ENCODE data around the gene A3GALT2.

A3GALT2 gene

GRCh38 chr1:33363470-33363861 lies 42.6 kb upstream of the A3GALT2 start:
- no peak for TF ChIP-seq Cebpa-rat (IDR thresholded peaks at IDR 0.05)
- no peaks in the 10 kb centered on the region for H3K27me3 ChIP-seq
- peak overlapping the region; percentile 85 for H3K27ac ChIP-seq

GRCh38 chr1:33363021-33363420 lies 42.1 kb upstream of the A3GALT2 start:
- no peak for TF ChIP-seq Cebpa-rat (IDR thresholded peaks at IDR 0.05)
- H3K27ac ChIP-seq, result peak overlapping the region; percentile 85
- H3K27me3 ChIP-seq, result no peaks in the 10 kb centered on the region
- peak overlapping the region; percentile 66 for H3K4me3 ChIP-seq
- H3K4me2 ChIP-seq, result peak overlapping the region; percentile 89
- H4K20me1 ChIP-seq, result no peaks in the 10 kb centered on the region
- H3K4me1 ChIP-seq, result peaks cover 82% of the 10 kb centered on the region
- H3K9me3 ChIP-seq, result peaks cover 6% of the 10 kb centered on the region; the same call in 1 of the 2 replicates
- 0 out of 2 replicates have a peak, but pooled peaks cover 3% of the 10 kb centered on the region for H3K36me3 ChIP-seq
- H3K9ac ChIP-seq, result peak overlapping the region; percentile 78

More at GRCh38 chr1:33363470-33363861, 42.6 kb upstream of the A3GALT2 start:
- H3K9me3 ChIP-seq, result peaks cover 6% of the 10 kb centered on the region; the same call in 1 of the 2 replicates
- 0 out of 2 replicates have a peak, but pooled peaks cover 3% of the 10 kb centered on the region for H3K36me3 ChIP-seq
- peak overlapping the region; percentile 78 for H3K9ac ChIP-seq
- peaks cover 82% of the 10 kb centered on the region for H3K4me1 ChIP-seq
- peak overlapping the region; percentile 89 for H3K4me2 ChIP-seq
- H4K20me1 ChIP-seq, result no peaks in the 10 kb centered on the region
- peak overlapping the region; percentile 66 for H3K4me3 ChIP-seq

- no peak for TF ChIP-seq Cebpa-rat (IDR thresholded peaks at IDR 0.05)
- Histone ChIP-seq H3K4me3 (peak overlapping the region; percentile 66), H3K27me3 (no peaks in the 10 kb centered on the region), H3K4me1 (peaks cover 71% of the 10 kb centered on the region), H3K9me3 (peaks cover 9% of the 10 kb centered on the region; the same call in 1 of the 2 replicates), H3K27ac (peak overlapping the region; percentile 85), H3K36me3 (peaks cover 14% of the 10 kb centered on the region; the same call in 1 of the 2 replicates), H3K9ac (peak overlapping the region; percentile 78), H4K20me1 (no peaks in the 10 kb centered on the region), H3K4me2 (peak overlapping the region; percentile 89)
These were observed 40.8 kb upstream of the A3GALT2 start for GRCh38 chr1:33361532-33362235.

GRCh38 chr1:33360367-33360766 lies 39.5 kb upstream of the A3GALT2 start:
- Histone ChIP-seq H3K27me3 (no peaks in the 10 kb centered on the region), H3K4me1 (peaks cover 62% of the 10 kb centered on the region), H3K4me3 (no peak overlapping the region), H4K20me1 (no peaks in the 10 kb centered on the region), H3K4me2 (peak overlapping the region; percentile 89), H3K36me3 (peaks cover 14% of the 10 kb centered on the region; the same call in 1 of the 2 replicates), H3K9me3 (peaks cover 10% of the 10 kb centered on the region; the same call in 1 of the 2 replicates), H3K27ac (peak overlapping the region; percentile 85), H3K9ac (no peak overlapping the region)
- no peak for TF ChIP-seq Cebpa-rat (IDR thresholded peaks at IDR 0.05)

GRCh38 chr1:33359931-33360330 lies 39.0 kb upstream of the A3GALT2 start:
- Histone ChIP-seq H3K27me3 (no peaks in the 10 kb centered on the region), H3K4me2 (peak overlapping the region; percentile 89), H3K9me3 (peaks cover 10% of the 10 kb centered on the region; the same call in 1 of the 2 replicates), H4K20me1 (no peaks in the 10 kb centered on the region), H3K27ac (no peak overlapping the region; the same call in 1 of the 2 replicates), H3K4me3 (no peak overlapping the region), H3K4me1 (peaks cover 62% of the 10 kb centered on the region), H3K9ac (no peak overlapping the region), H3K36me3 (peaks cover 14% of the 10 kb centered on the region; the same call in 1 of the 2 replicates)
- TF ChIP-seq Cebpa-rat (IDR thresholded peaks at IDR 0.05), result no peak

GRCh38 chr1:33358795-33359503 lies 38.1 kb upstream of the A3GALT2 start:
- no peak overlapping the region for H3K4me2 ChIP-seq
- peaks cover 18% of the 10 kb centered on the region; the same call in 1 of the 2 replicates for H3K36me3 ChIP-seq
- H3K4me1 ChIP-seq, result peaks cover 62% of the 10 kb centered on the region
- H3K4me3 ChIP-seq, result no peak overlapping the region
- H3K27me3 ChIP-seq, result no peaks in the 10 kb centered on the region
- no peak overlapping the region for H3K27ac ChIP-seq
- H4K20me1 ChIP-seq, result no peaks in the 10 kb centered on the region
- peaks cover 10% of the 10 kb centered on the region; the same call in 1 of the 2 replicates for H3K9me3 ChIP-seq
- TF ChIP-seq Cebpa-rat (IDR thresholded peaks at IDR 0.05), result no peak
- H3K9ac ChIP-seq, result no peak overlapping the region

- Histone ChIP-seq H3K27ac (no peak overlapping the region), H3K27me3 (no peaks in the 10 kb centered on the region), H3K4me3 (no peak overlapping the region), H4K20me1 (no peaks in the 10 kb centered on the region), H3K36me3 (peaks cover 18% of the 10 kb centered on the region; the same call in 1 of the 2 replicates), H3K4me2 (no peak overlapping the region), H3K4me1 (peaks cover 64% of the 10 kb centered on the region), H3K9me3 (peaks cover 10% of the 10 kb centered on the region; the same call in 1 of the 2 replicates), H3K9ac (no peak overlapping the region)
- no peak for TF ChIP-seq Cebpa-rat (IDR thresholded peaks at IDR 0.05)
These were observed 37.4 kb upstream of the A3GALT2 start for GRCh38 chr1:33358114-33358794.

- peaks cover 10% of the 10 kb centered on the region; the same call in 1 of the 2 replicates for H3K9me3 ChIP-seq
- no peak overlapping the region for H3K27ac ChIP-seq
- no peaks in the 10 kb centered on the region for H3K27me3 ChIP-seq
- no peak for TF ChIP-seq Cebpa-rat (IDR thresholded peaks at IDR 0.05)
- H3K4me2 ChIP-seq, result no peak overlapping the region
- H3K9ac ChIP-seq, result no peak overlapping the region
- peaks cover 18% of the 10 kb centered on the region; the same call in 1 of the 2 replicates for H3K36me3 ChIP-seq
- no peaks in the 10 kb centered on the region for H4K20me1 ChIP-seq
- peaks cover 54% of the 10 kb centered on the region for H3K4me1 ChIP-seq
- no peak overlapping the region for H3K4me3 ChIP-seq
These were observed 36.2 kb upstream of the A3GALT2 start for GRCh38 chr1:33357099-33357498.

- Histone ChIP-seq H3K9ac (peak overlapping the region; percentile 37; the same call in 1 of the 2 replicates), H3K4me1 (peaks cover 48% of the 10 kb centered on the region), H4K20me1 (no peaks in the 10 kb centered on the region), H3K4me3 (no peak overlapping the region), H3K4me2 (peak overlapping the region; percentile 76), H3K27me3 (no peaks in the 10 kb centered on the region), H3K36me3 (peaks cover 18% of the 10 kb centered on the region; the same call in 1 of the 2 replicates), H3K27ac (peak overlapping the region; percentile 73), H3K9me3 (peaks cover 10% of the 10 kb centered on the region; the same call in 1 of the 2 replicates)
- no peak for TF ChIP-seq Cebpa-rat (IDR thresholded peaks at IDR 0.05)
These were observed 33.9 kb upstream of the A3GALT2 start for GRCh38 chr1:33354707-33355316.

All from BLaER1 (cell line).